Endometrium (tissue), 2 donors: ENCODE measurements around the gene ATP10A.
"Not testable (repeated sequence)": the region's sequence is repeated elsewhere in the genome, so short reads cannot be mapped to it uniquely, and the experiment has no call there.

Experiments
- FAIRE-seq: peaks from 2 replicates; lab custom pipeline; 2012; peaks lifted over from hg19 to GRCh38; lab: Jason Lieb, UNC
- donor health status: control.
- donor health status: control.

ATP10A gene

GRCh38 chr15:25770618-25771337, 92.3 kb downstream of the ATP10A start:
- FAIRE-seq = no peak

- no peak for FAIRE-seq
Measured at GRCh38 chr15:25770031-25770430, 93.1 kb downstream of the ATP10A start.

- FAIRE-seq = no peak
Measured at GRCh38 chr15:25768271-25768670, 94.9 kb downstream of the ATP10A start.

GRCh38 chr15:25767356-25768151, 95.6 kb downstream of the ATP10A start:
- no peak for FAIRE-seq

- FAIRE-seq = no peak
Measured at GRCh38 chr15:25766417-25766816, 96.7 kb downstream of the ATP10A start.

- no peak for FAIRE-seq
Measured at GRCh38 chr15:25764980-25765735, 98.0 kb downstream of the ATP10A start.

- FAIRE-seq = no peak
Measured at GRCh38 chr15:25763954-25764353, 99.2 kb downstream of the ATP10A start.

- no peak for FAIRE-seq
Measured at GRCh38 chr15:25763331-25763751, 99.8 kb downstream of the ATP10A start.

GRCh38 chr15:25761971-25762662, 101.0 kb downstream of the ATP10A start:
- no peak for FAIRE-seq

GRCh38 chr15:25759421-25759820, 103.7 kb downstream of the ATP10A start:
- FAIRE-seq = no peak

GRCh38 chr15:25758612-25759011, 104.5 kb downstream of the ATP10A start:
- not testable (repeated sequence) for FAIRE-seq

GRCh38 chr15:25743548-25744275, 119.4 kb downstream of the ATP10A start:
- no peak for FAIRE-seq

- FAIRE-seq = no peak
Measured at GRCh38 chr15:25742776-25743547, 120.2 kb downstream of the ATP10A start.

- no peak for FAIRE-seq
Measured at GRCh38 chr15:25742041-25742730, 120.9 kb downstream of the ATP10A start.

- FAIRE-seq = no peak
Measured at GRCh38 chr15:25741256-25741580, 121.9 kb downstream of the ATP10A start.

GRCh38 chr15:25740383-25741255, 122.5 kb downstream of the ATP10A start:
- no peak for FAIRE-seq

GRCh38 chr15:25739687-25740121, 123.4 kb downstream of the ATP10A start:
- FAIRE-seq = no peak

GRCh38 chr15:25738171-25738965, 124.8 kb downstream of the ATP10A start:
- no peak for FAIRE-seq
